ENCODE data around the gene WDR88. TPM values are rescaled to one million over a fixed set of nuclear protein-coding genes. Genes with fewer than 3 reads are reported as not detected.

Gene WDR88
- total RNA-seq, 1 donor from 2014 or later = not detected

DNA sequence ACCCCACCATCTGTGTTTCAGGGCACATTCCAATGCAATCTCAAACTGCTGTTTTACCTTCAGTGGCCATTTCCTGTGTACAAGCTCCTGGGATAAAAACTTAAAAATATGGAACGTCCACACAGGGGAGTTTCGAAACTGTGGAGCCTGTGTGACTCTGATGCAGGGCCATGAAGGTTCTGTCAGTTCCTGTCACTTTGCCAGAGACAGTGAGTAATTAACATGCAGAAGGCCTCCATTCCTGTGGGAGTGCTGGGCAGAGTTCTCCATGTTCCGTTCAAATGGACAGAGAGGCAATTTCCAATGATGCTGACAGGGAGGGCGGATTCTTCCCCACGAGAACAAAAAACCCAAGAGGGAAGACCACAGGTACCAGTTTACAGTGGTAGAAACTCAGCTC lies 24.4 kb downstream of the WDR88 start:
- H3K9me3 Mint-ChIP-seq = no peaks in the 10 kb centered on the region
- H3K27ac Mint-ChIP-seq (ENCODE audit: unreplicated experiment) = no peak overlapping the region
- no peak for DNase-seq (ENCODE audit: low read depth, low spot score)
- no peaks in the 10 kb centered on the region for H3K36me3 Mint-ChIP-seq (ENCODE audit: low read depth)
- no peaks in the 10 kb centered on the region for H3K4me1 Mint-ChIP-seq
- no peak overlapping the region for H3K4me3 Mint-ChIP-seq
- TF ChIP-seq, protein P1, sequence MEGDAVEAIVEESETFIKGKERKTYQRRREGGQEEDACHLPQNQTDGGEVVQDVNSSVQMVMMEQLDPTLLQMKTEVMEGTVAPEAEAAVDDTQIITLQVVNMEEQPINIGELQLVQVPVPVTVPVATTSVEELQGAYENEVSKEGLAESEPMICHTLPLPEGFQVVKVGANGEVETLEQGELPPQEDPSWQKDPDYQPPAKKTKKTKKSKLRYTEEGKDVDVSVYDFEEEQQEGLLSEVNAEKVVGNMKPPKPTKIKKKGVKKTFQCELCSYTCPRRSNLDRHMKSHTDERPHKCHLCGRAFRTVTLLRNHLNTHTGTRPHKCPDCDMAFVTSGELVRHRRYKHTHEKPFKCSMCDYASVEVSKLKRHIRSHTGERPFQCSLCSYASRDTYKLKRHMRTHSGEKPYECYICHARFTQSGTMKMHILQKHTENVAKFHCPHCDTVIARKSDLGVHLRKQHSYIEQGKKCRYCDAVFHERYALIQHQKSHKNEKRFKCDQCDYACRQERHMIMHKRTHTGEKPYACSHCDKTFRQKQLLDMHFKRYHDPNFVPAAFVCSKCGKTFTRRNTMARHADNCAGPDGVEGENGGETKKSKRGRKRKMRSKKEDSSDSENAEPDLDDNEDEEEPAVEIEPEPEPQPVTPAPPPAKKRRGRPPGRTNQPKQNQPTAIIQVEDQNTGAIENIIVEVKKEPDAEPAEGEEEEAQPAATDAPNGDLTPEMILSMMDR (conservative IDR thresholded peaks at IDR 0.05) = no peak
- H3K27me3 Mint-ChIP-seq (ENCODE audit: low read depth) = no peaks in the 10 kb centered on the region

DNA sequence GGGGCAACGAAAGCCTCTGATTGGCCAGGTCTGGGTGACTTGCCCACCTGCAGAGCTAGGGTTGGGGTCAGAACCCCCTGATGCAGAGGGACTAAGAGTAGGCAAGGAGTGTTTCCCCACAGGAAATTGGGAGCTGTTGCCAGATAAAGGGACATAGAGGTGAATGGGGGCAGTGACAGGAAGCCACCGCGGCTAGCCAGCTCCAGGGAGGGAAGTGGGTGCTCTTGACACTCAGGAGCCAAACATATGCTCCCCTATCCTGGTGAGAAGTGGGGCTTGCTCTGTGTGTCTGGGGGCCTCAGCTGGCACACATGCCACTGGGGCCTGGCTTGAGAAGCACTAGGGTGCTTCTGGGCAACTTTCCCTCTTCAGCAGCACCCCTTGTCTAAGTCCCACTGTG lies 26.0 kb downstream of the WDR88 start:
- TF ChIP-seq, protein P1 (conservative IDR thresholded peaks at IDR 0.05) = no peak
- Mint-ChIP-seq H3K9me3 (no peaks in the 10 kb centered on the region), H3K36me3 (ENCODE audit: low read depth) (no peaks in the 10 kb centered on the region), H3K27me3 (ENCODE audit: low read depth) (no peaks in the 10 kb centered on the region), H3K4me3 (no peak overlapping the region), H3K27ac (ENCODE audit: unreplicated experiment) (no peak overlapping the region), H3K4me1 (no peaks in the 10 kb centered on the region)
- DNase-seq (ENCODE audit: low read depth, low spot score) = no peak

GRCh38 chr19:33158365-33158764 lies 26.5 kb downstream of the WDR88 start:
- no peak for DNase-seq (ENCODE audit: low read depth, low spot score)
- Mint-ChIP-seq H3K4me1 (no peaks in the 10 kb centered on the region), H3K27me3 (ENCODE audit: low read depth) (no peaks in the 10 kb centered on the region), H3K4me3 (no peak overlapping the region), H3K36me3 (ENCODE audit: low read depth) (no peaks in the 10 kb centered on the region), H3K27ac (ENCODE audit: unreplicated experiment) (no peak overlapping the region), H3K9me3 (no peaks in the 10 kb centered on the region)
- TF ChIP-seq, protein P1 (conservative IDR thresholded peaks at IDR 0.05) = no peak

DNA sequence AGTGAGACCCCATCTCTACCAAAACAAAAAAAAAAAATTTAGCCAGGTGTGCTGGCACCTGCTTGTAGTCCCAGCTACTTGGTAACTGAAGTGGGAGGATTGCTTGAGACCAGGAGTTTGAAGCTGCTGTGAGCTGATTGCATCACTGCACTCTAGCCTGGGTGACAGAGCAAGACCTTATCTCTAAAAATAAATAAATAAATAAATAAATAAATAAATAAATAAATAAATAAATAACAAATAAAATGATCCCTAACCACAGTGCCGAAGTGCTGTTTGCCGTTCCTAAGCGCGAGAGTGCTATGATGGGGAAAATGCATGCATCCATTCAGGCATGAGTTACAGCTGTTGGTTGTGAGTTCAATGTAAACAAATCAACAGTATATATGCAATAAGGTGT lies 27.2 kb downstream of the WDR88 start:
- TF ChIP-seq, protein P1 (conservative IDR thresholded peaks at IDR 0.05) = no peak
- Mint-ChIP-seq H3K4me3 (no peak overlapping the region), H3K4me1 (no peaks in the 10 kb centered on the region), H3K27ac (ENCODE audit: unreplicated experiment) (no peak overlapping the region), H3K27me3 (ENCODE audit: low read depth) (no peaks in the 10 kb centered on the region), H3K36me3 (ENCODE audit: low read depth) (no peaks in the 10 kb centered on the region), H3K9me3 (no peaks in the 10 kb centered on the region)
- DNase-seq (ENCODE audit: low read depth, low spot score) = no peak

DNA sequence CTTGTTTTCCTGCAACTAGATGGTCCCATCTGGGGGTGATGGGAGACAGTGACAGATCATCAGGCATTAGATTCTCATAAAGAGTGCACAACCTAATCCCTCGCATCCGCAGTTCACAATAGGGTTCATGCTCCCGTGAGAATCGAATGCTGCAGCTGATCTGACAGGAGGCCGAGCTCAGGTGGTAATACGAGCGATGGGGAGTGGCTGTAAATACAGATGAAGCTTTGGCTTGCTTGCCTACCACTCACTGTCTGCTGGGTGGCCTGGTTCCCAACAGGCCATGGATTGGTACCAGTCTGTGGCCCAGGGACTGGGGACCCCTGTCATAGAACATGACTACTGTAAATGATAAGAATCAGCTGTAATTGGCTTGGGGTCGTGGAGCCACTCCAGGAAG lies 28.0 kb downstream of the WDR88 start:
- H3K9me3 Mint-ChIP-seq = no peaks in the 10 kb centered on the region
- H3K36me3 Mint-ChIP-seq (ENCODE audit: low read depth) = no peaks in the 10 kb centered on the region
- no peak for DNase-seq (ENCODE audit: low read depth, low spot score)
- no peak overlapping the region for H3K27ac Mint-ChIP-seq (ENCODE audit: unreplicated experiment)
- H3K27me3 Mint-ChIP-seq (ENCODE audit: low read depth) = no peaks in the 10 kb centered on the region
- no peak overlapping the region for H3K4me3 Mint-ChIP-seq
- no peaks in the 10 kb centered on the region for H3K4me1 Mint-ChIP-seq
- TF ChIP-seq, protein P1 (conservative IDR thresholded peaks at IDR 0.05) = no peak

GRCh38 chr19:33161201-33161600 lies 29.3 kb downstream of the WDR88 start:
- DNase-seq (ENCODE audit: low read depth, low spot score) = no peak
- TF ChIP-seq, protein P1 (conservative IDR thresholded peaks at IDR 0.05) = no peak
- H3K27me3 Mint-ChIP-seq (ENCODE audit: low read depth) = no peaks in the 10 kb centered on the region
- no peak overlapping the region for H3K4me3 Mint-ChIP-seq
- H3K36me3 Mint-ChIP-seq (ENCODE audit: low read depth) = no peaks in the 10 kb centered on the region
- H3K4me1 Mint-ChIP-seq = no peaks in the 10 kb centered on the region
- H3K27ac Mint-ChIP-seq (ENCODE audit: unreplicated experiment) = no peak overlapping the region
- H3K9me3 Mint-ChIP-seq = no peaks in the 10 kb centered on the region

All from neural crest cell (in vitro differentiated cells).